H9 (cell line): Measurements from ENCODE around the gene NRP2. TPM values are rescaled to one million over a fixed set of nuclear protein-coding genes. Genes with fewer than 3 reads are reported as not detected.

ENCODE experiments used
- DNase-seq: peaks from one replicate; pipeline ENCODE4 v3.0.0-alpha.2; 2017
- H2AFZ ChIP-seq: one replicate; pipeline ENCODE4 v1.6.1; 2013; ENCODE audit warnings: mild to moderate bottlenecking, low read length, control low read depth, moderate library complexity
- H2AK5ac ChIP-seq: 2 replicates; pipeline ENCODE4 v1.6.1; 2013; ENCODE audit warnings: low read length, control low read depth, mixed read lengths; ENCODE audit not compliant: insufficient read length
- H2BK120ac ChIP-seq: one replicate; pipeline ENCODE4 v1.6.1; 2013; ENCODE audit warnings: low read depth, mild to moderate bottlenecking, low read length, control low read depth, inconsistent platforms; ENCODE audit not compliant: poor library complexity, severe bottlenecking
- H2BK12ac ChIP-seq: 2 replicates; pipeline ENCODE4 v1.6.1; 2013; ENCODE audit warnings: low read length, control low read depth, mixed read lengths, low read depth; ENCODE audit not compliant: insufficient read length
- H2BK15ac ChIP-seq: 2 replicates; pipeline ENCODE4 v1.6.1; 2013; ENCODE audit warnings: low read depth, low read length, control low read depth
- H2BK20ac ChIP-seq: one replicate; pipeline ENCODE4 v1.6.1; 2013; ENCODE audit warnings: low read depth, mild to moderate bottlenecking, low read length, control low read depth, inconsistent platforms; ENCODE audit not compliant: poor library complexity, severe bottlenecking
- H2BK5ac ChIP-seq: 2 replicates; pipeline ENCODE4 v1.6.1; 2013; ENCODE audit warnings: low read length, control low read depth, mixed read lengths; ENCODE audit not compliant: insufficient read length
- H3K14ac ChIP-seq: 2 replicates; pipeline ENCODE4 v1.6.1; 2013; ENCODE audit warnings: low read length, control low read depth; ENCODE audit not compliant: insufficient read depth
- H3K18ac ChIP-seq: 2 replicates; pipeline ENCODE4 v1.6.1; 2013; ENCODE audit warnings: low read depth, mild to moderate bottlenecking, mixed read lengths, low read length, control low read depth; ENCODE audit not compliant: insufficient read length
- H3K23ac ChIP-seq: 2 replicates; pipeline ENCODE4 v1.6.1; 2013; ENCODE audit warnings: low read length, control low read depth, mixed read lengths, low read depth; ENCODE audit not compliant: insufficient read length
- H3K23me2 ChIP-seq: 2 replicates; pipeline ENCODE4 v1.6.1; 2013; ENCODE audit warnings: low read depth, mild to moderate bottlenecking, mixed read lengths, low read length, control low read depth; ENCODE audit not compliant: insufficient read length, poor library complexity, severe bottlenecking
- H3K27ac ChIP-seq: 2 replicates; pipeline ENCODE4 v1.5.1; 2013; ENCODE audit warnings: low read length, control low read depth, mixed read lengths, low read depth; ENCODE audit not compliant: insufficient read length
- H3K27me3 ChIP-seq: 2 replicates; pipeline ENCODE4 v1.6.1; 2013; ENCODE audit warnings: low read length, control low read depth, inconsistent platforms; ENCODE audit not compliant: insufficient read depth
- H3K4ac ChIP-seq: 2 replicates; pipeline ENCODE4 v1.6.1; 2013; ENCODE audit warnings: low read depth, mild to moderate bottlenecking, control low read depth, inconsistent platforms, low read length, moderate library complexity
- H3K4me1 ChIP-seq: 2 replicates; pipeline ENCODE4 v1.6.1; 2013; ENCODE audit warnings: low read length, control low read depth, inconsistent platforms; ENCODE audit not compliant: insufficient read depth
- H3K4me2 ChIP-seq: 2 replicates; pipeline ENCODE4 v1.6.1; 2013; ENCODE audit warnings: low read length, control low read depth, mixed read lengths; ENCODE audit not compliant: insufficient read length, insufficient read depth
- H3K56ac ChIP-seq: 2 replicates; pipeline ENCODE4 v1.6.1; 2013; ENCODE audit warnings: low read depth, mild to moderate bottlenecking, mixed read lengths, low read length, control low read depth; ENCODE audit not compliant: insufficient read length
- H3K79me1 ChIP-seq: 2 replicates; pipeline ENCODE4 v1.6.1; 2013; ENCODE audit warnings: low read depth, mild to moderate bottlenecking, moderate library complexity, low read length, control low read depth, inconsistent platforms; ENCODE audit not compliant: insufficient read depth, poor library complexity, severe bottlenecking
- H3K79me2 ChIP-seq: 2 replicates; pipeline ENCODE4 v1.6.1; 2013; ENCODE audit warnings: low read length, control low read depth, inconsistent platforms; ENCODE audit not compliant: insufficient read depth
- H3K9ac ChIP-seq: 2 replicates; pipeline ENCODE4 v1.6.1; 2013; ENCODE audit warnings: low read length, control low read depth, mixed read lengths; ENCODE audit not compliant: insufficient read length; ENCODE audit errors: extremely low read depth
- H3K9me3 ChIP-seq: one replicate; pipeline ENCODE4 v1.6.1; 2013; ENCODE audit warnings: low read depth, low read length, inconsistent platforms; ENCODE audit not compliant: control insufficient read depth
- H3T11ph ChIP-seq: one replicate; pipeline ENCODE4 v1.6.1; 2013; ENCODE audit warnings: mild to moderate bottlenecking, low read length, control low read depth, inconsistent platforms
- H4K20me1 ChIP-seq: one replicate; pipeline ENCODE4 v1.6.1; 2013; ENCODE audit not compliant: control insufficient read depth, insufficient read length, insufficient read depth
- H4K5ac ChIP-seq: 2 replicates; pipeline ENCODE4 v1.6.1; 2013; ENCODE audit warnings: low read depth, mild to moderate bottlenecking, mixed read lengths, low read length, control low read depth; ENCODE audit not compliant: insufficient read length
- H4K8ac ChIP-seq: replicated peaks from 2 replicates; pipeline ENCODE4 v1.6.1; 2013; ENCODE audit warnings: low read length, control low read depth, mixed read lengths, low read depth; ENCODE audit not compliant: insufficient read length
- H4K91ac ChIP-seq: 2 replicates; pipeline ENCODE4 v1.6.1; 2013; ENCODE audit warnings: low read depth, mild to moderate bottlenecking, moderate library complexity, mixed read lengths, low read length, control low read depth; ENCODE audit not compliant: insufficient read length
- H3K27ac Mint-ChIP-seq, 3 experiments: 2 replicates in 2 of 3; 3 replicates in 1 of 3; pipeline ENCODE4 v1.8.0; 2020 to 2021; ENCODE audit warnings: mixed read lengths in 3 of 3, mild to moderate bottlenecking in 1 of 3, moderate library complexity in 1 of 3
- H3K27me3 Mint-ChIP-seq: 2 replicates; pipeline ENCODE4 v1.8.0; 2021; ENCODE audit warnings: low read depth, mild to moderate bottlenecking, moderate library complexity, mixed read lengths
- H3K36me3 Mint-ChIP-seq, 3 experiments: 2 replicates in 2 of 3; 3 replicates in 1 of 3; pipeline ENCODE4 v1.8.0; 2020 to 2021; ENCODE audit warnings: low read depth in 3 of 3, mixed read lengths in 3 of 3; ENCODE audit not compliant: insufficient read depth in 1 of 3
- H3K4me1 Mint-ChIP-seq, 2 experiments: 2 replicates each; pipeline ENCODE4 v1.8.0; 2020; ENCODE audit warnings: mixed read lengths in 2 of 2
- H3K4me3 Mint-ChIP-seq, 2 experiments: 2 replicates in 1 of 2; 3 replicates in 1 of 2; pipeline ENCODE4 v1.8.0; 2020 to 2021; ENCODE audit warnings: mild to moderate bottlenecking in 2 of 2, mixed read lengths in 2 of 2, moderate library complexity in 1 of 2
- H3K9me3 Mint-ChIP-seq, 2 experiments: 2 replicates in 1 of 2; 3 replicates in 1 of 2; pipeline ENCODE4 v1.8.0; 2020; ENCODE audit warnings: mild to moderate bottlenecking in 2 of 2, mixed read lengths in 2 of 2, moderate library complexity in 1 of 2
- WGBS: extraction: QIAGEN DNeasy Blood & Tissue Kit; methylation state at CpG from one replicate; pipeline ENCODE4 v1.1.7; 2013; ENCODE audit warnings: missing lambda C conversion rate, low lambda C conversion rate, mixed read lengths; ENCODE audit not compliant: insufficient read length; ENCODE audit errors: extremely low coverage; 5-methylcytosine and 5-hydroxymethylcytosine counted together
- total RNA-seq: library from RNA; stranded (reverse); gene quantifications from 2 replicates; pipeline ENCODE4 v1.2.1, GENCODE V29; 2021
- TF ChIP-seq, protein P1 (sequence below): fragments of 200-600 bp; sonication (generic); conservative IDR thresholded peaks from 3 replicates; pipeline ENCODE4 v1.8.0; 2021; ENCODE audit warnings: antibody characterized with exemption, mild to moderate bottlenecking

The NRP2 gene
- total RNA-seq, 1 experiment from 2014 or later, result 19.7 TPM

DNA sequence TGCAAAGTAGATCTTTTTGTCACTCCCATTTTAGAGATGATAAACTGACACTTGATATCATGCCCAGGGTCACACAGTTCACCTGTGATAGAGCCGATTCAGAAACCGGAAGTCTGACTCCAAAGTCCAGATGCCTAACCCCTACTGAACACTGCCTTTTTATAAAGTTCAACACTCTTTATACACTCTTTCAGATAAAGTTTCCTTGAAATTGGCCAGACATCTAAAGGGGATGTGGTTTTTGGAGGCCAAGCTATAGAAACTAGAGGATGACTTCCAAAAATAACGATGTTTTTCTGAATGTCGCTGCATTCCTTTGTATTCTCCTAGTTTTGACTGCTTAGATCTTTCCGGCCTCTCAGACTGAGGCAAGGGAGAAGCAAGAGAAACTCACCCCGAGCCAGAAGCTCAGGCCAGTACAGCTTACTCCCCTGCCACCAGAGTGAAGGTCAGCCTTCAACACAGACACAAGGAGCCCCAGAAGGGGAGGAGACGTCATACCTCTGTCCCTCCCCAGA lies 61.8 kb downstream of the NRP2 start:
- H3K27me3 Mint-ChIP-seq, result no peaks in the 10 kb centered on the region
- H2BK20ac ChIP-seq, result no peak overlapping the region
- no peak overlapping the region for H2BK5ac ChIP-seq
- WGBS, result no CpG with 5 or more reads among the region's 7 CpGs
- H3K27ac ChIP-seq, result no peak overlapping the region
- no peak overlapping the region for H2BK120ac ChIP-seq
- H3K27me3 ChIP-seq, result no peaks in the 10 kb centered on the region
- H3K14ac ChIP-seq, result no peak overlapping the region
- no peaks in the 10 kb centered on the region for H3K23me2 ChIP-seq
- H3K79me2 ChIP-seq, result no peaks in the 10 kb centered on the region
- TF ChIP-seq, protein P1, sequence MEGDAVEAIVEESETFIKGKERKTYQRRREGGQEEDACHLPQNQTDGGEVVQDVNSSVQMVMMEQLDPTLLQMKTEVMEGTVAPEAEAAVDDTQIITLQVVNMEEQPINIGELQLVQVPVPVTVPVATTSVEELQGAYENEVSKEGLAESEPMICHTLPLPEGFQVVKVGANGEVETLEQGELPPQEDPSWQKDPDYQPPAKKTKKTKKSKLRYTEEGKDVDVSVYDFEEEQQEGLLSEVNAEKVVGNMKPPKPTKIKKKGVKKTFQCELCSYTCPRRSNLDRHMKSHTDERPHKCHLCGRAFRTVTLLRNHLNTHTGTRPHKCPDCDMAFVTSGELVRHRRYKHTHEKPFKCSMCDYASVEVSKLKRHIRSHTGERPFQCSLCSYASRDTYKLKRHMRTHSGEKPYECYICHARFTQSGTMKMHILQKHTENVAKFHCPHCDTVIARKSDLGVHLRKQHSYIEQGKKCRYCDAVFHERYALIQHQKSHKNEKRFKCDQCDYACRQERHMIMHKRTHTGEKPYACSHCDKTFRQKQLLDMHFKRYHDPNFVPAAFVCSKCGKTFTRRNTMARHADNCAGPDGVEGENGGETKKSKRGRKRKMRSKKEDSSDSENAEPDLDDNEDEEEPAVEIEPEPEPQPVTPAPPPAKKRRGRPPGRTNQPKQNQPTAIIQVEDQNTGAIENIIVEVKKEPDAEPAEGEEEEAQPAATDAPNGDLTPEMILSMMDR, result no peak
- no peak overlapping the region for H2AFZ ChIP-seq
- H3K4me1 Mint-ChIP-seq, result peaks cover 22% of the 10 kb centered on the region in 2 experiments
- no peak overlapping the region for H2AK5ac ChIP-seq
- no peak overlapping the region for H4K8ac ChIP-seq
- no peak overlapping the region for H3K4ac ChIP-seq
- H4K91ac ChIP-seq, result no peak overlapping the region
- H3K18ac ChIP-seq, result no peak overlapping the region
- H3T11ph ChIP-seq, result no peak overlapping the region
- H3K36me3 Mint-ChIP-seq, result peaks cover 27 to 50% (median 43%) of the 10 kb centered on the region in 3 experiments
- H2BK15ac ChIP-seq, result no peak overlapping the region
- H3K4me3 Mint-ChIP-seq, result no peak overlapping the region
- H3K9me3 Mint-ChIP-seq, result no peaks in the 10 kb centered on the region
- no peaks in the 10 kb centered on the region for H4K20me1 ChIP-seq
- no peak overlapping the region for H3K56ac ChIP-seq
- no peak overlapping the region for H3K9ac ChIP-seq
- no peak overlapping the region for H2BK12ac ChIP-seq
- no peak overlapping the region for H3K4me2 ChIP-seq
- H3K79me1 ChIP-seq, result no peaks in the 10 kb centered on the region
- peak overlapping the region in 2 of 3 experiments; percentile 44 to 69; a peak in 2 of 7 replicates for H3K27ac Mint-ChIP-seq
- H3K9me3 ChIP-seq, result no peaks in the 10 kb centered on the region
- H3K23ac ChIP-seq, result no peak overlapping the region
- H4K5ac ChIP-seq, result no peak overlapping the region
- peaks cover 7% of the 10 kb centered on the region; the same call in 1 of the 2 replicates for H3K4me1 ChIP-seq
- DNase-seq, result no peak
